GM20000 (cell line): ENCODE results near the gene ZWINT.

ENCODE experiments used
- DNase-seq: peaks from one replicate; pipeline ENCODE4 v3.0.0; 2012; ENCODE audit warnings: low spot score
- CTCF ChIP-seq: IDR thresholded peaks from 2 replicates; pipeline ENCODE4 v1.5.1; 2012; ENCODE audit warnings: mild to moderate bottlenecking, control low read depth; ENCODE audit errors: extremely low read depth, missing control alignments

Gene ZWINT

GRCh38 chr10:56349611-56350010 is 11.4 kb downstream of the ZWINT start:
- TF ChIP-seq CTCF, result no peak
- DNase-seq, result no peak

- no peak for TF ChIP-seq CTCF
- DNase-seq, result no peak
Measured at GRCh38 chr10:56348101-56348500, 13.0 kb downstream of the ZWINT start.

GRCh38 chr10:56346845-56347415 is 14.1 kb downstream of the ZWINT start:
- TF ChIP-seq CTCF, result no peak
- no peak for DNase-seq

- DNase-seq, result no peak
- no peak for TF ChIP-seq CTCF
Measured at GRCh38 chr10:56341612-56342011, 19.4 kb downstream of the ZWINT start.

GRCh38 chr10:56329961-56330360 is 31.1 kb downstream of the ZWINT start:
- DNase-seq, result no peak
- no peak for TF ChIP-seq CTCF

- no peak for DNase-seq
- no peak for TF ChIP-seq CTCF
Measured at GRCh38 chr10:56327118-56327517, 33.9 kb downstream of the ZWINT start.

- TF ChIP-seq CTCF, result no peak
- peak; percentile 3 for DNase-seq
Measured at GRCh38 chr10:56319386-56319785, 41.7 kb downstream of the ZWINT start.
